Prostate gland (tissue), 2 donors: ENCODE measurements around the gene ZDHHC4.

Source experiments
- POLR2A ChIP-seq: fragments of 450-650 bp; IDR thresholded peaks from one replicate; pipeline ENCODE4 v1.6.1; 2016; ENCODE audit warnings: antibody characterized with exemption, mild to moderate bottlenecking
- POLR2AphosphoS5 ChIP-seq: sonication (generic); formaldehyde crosslinking; IDR thresholded peaks from one replicate; pipeline ENCODE4 v1.6.1; 2017; ENCODE audit warnings: antibody characterized with exemption
- TF ChIP-seq, protein P1 (sequence below), 4 experiments: fragments of 200-600 bp in 2 of 4; fragments of 450-650 bp in 2 of 4; sonication (generic) in 2 of 4; IDR thresholded peaks; 1 replicate in 3 of 4; 2 replicates in 1 of 4; pipeline ENCODE4 v1.5.1; 2016 to 2019; ENCODE audit warnings: antibody characterized with exemption in 4 of 4, mild to moderate bottlenecking in 2 of 4, moderate library complexity in 2 of 4

- TF ChIP-seq, protein P1, sequence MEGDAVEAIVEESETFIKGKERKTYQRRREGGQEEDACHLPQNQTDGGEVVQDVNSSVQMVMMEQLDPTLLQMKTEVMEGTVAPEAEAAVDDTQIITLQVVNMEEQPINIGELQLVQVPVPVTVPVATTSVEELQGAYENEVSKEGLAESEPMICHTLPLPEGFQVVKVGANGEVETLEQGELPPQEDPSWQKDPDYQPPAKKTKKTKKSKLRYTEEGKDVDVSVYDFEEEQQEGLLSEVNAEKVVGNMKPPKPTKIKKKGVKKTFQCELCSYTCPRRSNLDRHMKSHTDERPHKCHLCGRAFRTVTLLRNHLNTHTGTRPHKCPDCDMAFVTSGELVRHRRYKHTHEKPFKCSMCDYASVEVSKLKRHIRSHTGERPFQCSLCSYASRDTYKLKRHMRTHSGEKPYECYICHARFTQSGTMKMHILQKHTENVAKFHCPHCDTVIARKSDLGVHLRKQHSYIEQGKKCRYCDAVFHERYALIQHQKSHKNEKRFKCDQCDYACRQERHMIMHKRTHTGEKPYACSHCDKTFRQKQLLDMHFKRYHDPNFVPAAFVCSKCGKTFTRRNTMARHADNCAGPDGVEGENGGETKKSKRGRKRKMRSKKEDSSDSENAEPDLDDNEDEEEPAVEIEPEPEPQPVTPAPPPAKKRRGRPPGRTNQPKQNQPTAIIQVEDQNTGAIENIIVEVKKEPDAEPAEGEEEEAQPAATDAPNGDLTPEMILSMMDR (IDR thresholded peaks at IDR 0.05) = peak in 2 of 4 experiments; percentile 6 to 26
- TF ChIP-seq POLR2AphosphoS5 (peak; percentile 93), POLR2A (peak; percentile 75)
Measured at GRCh38 chr7:6577369-6578113, at the start of gene ZDHHC4.
